ENCODE results near the gene RABIF. TPM values are rescaled to one million over a fixed set of nuclear protein-coding genes. Genes with fewer than 3 reads are reported as not detected.
A peak's percentile ranks its signal among the peaks of the same experiment; 100 is the strongest.
"Not testable (repeated sequence)": the region's sequence is repeated elsewhere in the genome, so short reads cannot be mapped to it uniquely, and the experiment has no call there.

Gene RABIF
- total RNA-seq, 2 experiments from 2014 or later = 13.6 TPM

DNA sequence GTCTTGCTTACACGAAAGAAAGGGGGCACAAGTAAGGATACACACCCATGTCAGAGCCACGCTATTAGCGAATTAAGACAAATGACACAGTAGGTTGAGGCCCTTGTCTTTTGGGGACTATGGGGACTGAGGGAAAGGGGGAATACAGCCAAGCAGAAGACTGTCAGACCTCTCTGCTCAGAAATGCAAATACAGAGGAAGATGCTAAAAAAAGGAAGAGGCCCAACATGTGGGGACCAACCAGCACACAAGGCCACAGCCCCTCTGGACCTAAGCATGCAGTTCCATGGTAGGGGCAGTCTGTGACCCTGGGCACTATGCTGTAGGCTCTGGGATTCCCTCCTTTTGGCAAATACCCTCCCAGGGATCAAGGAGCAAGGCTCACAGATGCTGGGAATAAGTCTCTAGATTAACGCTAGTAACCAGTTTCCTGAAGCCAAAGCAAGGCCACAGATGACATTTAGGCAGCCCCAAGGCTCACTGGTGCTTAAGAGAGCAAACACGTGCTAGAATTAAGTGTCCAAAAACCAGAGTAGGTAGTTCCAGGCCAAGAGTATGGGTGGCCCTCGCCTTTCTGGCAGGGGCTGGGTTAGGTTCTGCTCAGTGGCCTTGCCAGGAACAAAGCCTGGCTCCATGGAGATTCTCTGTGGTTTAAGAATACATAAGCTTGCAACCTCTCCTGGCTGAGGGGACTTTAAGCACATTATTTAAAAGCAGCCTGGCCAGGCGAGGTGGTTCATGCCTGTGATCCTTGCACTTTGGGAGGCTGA is 38.2 kb downstream of the RABIF start:
- Mint-ChIP-seq H3K4me1 (ENCODE audit: low read depth) (peaks cover 13% of the 10 kb centered on the region), H3K27ac (no peak overlapping the region), H3K9me3 (ENCODE audit: insufficient read depth) (no peaks in the 10 kb centered on the region), H3K27me3 (ENCODE audit: low read depth) (peaks cover 3% of the 10 kb centered on the region), H3K36me3 (ENCODE audit: low read depth) (no peaks in the 10 kb centered on the region), H3K4me3 (no peak overlapping the region)
- ATAC-seq (no peak), DNase-seq (no peak)
- ChIA-PET CTCF (interaction anchor here (0.9 to 3.8 kb wide), 7 partner anchors 12 to 150 kb away, joined by 3 to 26 read pairs (median 4); partner anchors contain the start of gene PCAT6), POLR2A (no interaction called here)

DNA sequence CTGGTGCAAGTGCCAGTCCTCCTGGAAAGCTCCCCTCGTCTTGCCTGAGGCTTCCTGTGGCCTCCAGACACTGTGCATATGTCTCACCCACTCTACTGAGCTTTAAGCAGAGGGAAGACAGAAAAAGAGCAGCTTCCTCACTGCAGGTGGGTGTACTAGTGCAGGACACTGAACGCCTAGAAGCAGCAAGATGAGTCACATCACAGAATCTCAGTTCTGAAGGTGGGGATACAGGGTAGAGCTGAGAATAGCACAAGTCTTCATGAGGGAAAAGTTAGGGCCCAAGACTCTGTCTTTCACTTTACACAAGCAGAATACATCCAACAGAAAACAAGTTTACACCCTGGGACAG is 40.8 kb downstream of the RABIF start:
- CTCF ChIA-PET = interaction anchor here (1.2 kb wide), 1 partner anchor 129 kb away, joined by 3 read pairs; no protein-coding TSS in a partner anchor
- Mint-ChIP-seq H3K4me3 (no peak overlapping the region), H3K27me3 (ENCODE audit: low read depth) (peaks cover 3% of the 10 kb centered on the region), H3K4me1 (ENCODE audit: low read depth) (peaks cover 13% of the 10 kb centered on the region), H3K36me3 (ENCODE audit: low read depth) (no peaks in the 10 kb centered on the region), H3K9me3 (ENCODE audit: insufficient read depth) (no peaks in the 10 kb centered on the region), H3K27ac (no peak overlapping the region)
- DNase-seq (no peak), ATAC-seq (no peak)
- POLR2A ChIA-PET = no interaction called here

DNA sequence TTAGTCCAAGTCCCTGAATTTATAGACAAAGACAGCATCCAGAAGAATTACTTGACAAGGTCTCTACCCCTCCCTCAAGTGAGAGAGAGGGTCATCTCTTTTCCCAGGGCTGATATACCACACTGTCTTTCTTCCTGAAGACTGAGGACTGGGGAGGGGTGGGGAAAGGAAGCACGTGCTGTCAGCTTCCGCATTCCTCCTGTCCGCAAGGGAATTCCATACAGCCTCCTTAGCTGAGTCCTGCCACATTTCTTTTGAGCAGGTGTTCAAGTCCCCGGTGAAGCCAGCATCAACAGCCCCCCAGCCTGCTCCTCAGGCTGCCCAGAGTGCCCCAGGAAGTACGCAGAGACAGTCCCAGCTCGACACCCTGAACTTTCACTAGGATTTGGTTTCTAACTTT is 44.0 kb downstream of the RABIF start:
- no peaks in the 10 kb centered on the region for H3K9me3 Mint-ChIP-seq (ENCODE audit: insufficient read depth)
- DNase-seq (no peak), ATAC-seq (no peak)
- peaks cover 3% of the 10 kb centered on the region for H3K27me3 Mint-ChIP-seq (ENCODE audit: low read depth)
- POLR2A ChIA-PET = no interaction called here
- H3K4me1 Mint-ChIP-seq (ENCODE audit: low read depth) = peaks cover 6% of the 10 kb centered on the region
- H3K27ac Mint-ChIP-seq = no peak overlapping the region
- H3K4me3 Mint-ChIP-seq = no peak overlapping the region
- CTCF ChIA-PET = interaction anchor here (0.9 to 1.8 kb wide), 3 partner anchors 10 to 194 kb away, joined by 3 to 6 read pairs (median 3); no protein-coding TSS in a partner anchor
- no peaks in the 10 kb centered on the region for H3K36me3 Mint-ChIP-seq (ENCODE audit: low read depth)

DNA sequence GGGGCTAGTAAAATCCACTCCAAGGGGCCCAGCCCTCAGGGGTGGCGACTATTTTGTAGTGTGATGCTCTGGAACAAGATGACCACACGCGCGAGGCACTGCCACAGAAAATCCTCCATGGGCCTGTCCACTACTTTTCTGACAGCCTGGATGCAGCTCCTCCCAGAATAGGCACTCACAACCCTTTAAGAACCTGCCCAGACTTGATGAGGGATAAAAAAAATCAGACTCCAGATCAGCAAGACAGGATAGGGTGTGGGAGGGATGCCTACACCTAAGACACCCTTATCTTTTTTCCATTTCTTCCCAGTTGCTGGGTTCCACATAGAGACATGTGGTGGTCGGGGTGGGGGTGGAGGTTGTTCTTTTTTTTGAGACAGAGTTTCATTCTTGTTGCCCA is 44.7 kb downstream of the RABIF start:
- Mint-ChIP-seq H3K36me3 (ENCODE audit: low read depth) (no peaks in the 10 kb centered on the region), H3K9me3 (ENCODE audit: insufficient read depth) (no peaks in the 10 kb centered on the region), H3K27me3 (ENCODE audit: low read depth) (peaks cover 3% of the 10 kb centered on the region), H3K27ac (no peak overlapping the region), H3K4me1 (ENCODE audit: low read depth) (peaks cover 6% of the 10 kb centered on the region), H3K4me3 (no peak overlapping the region)
- DNase-seq = no peak
- POLR2A ChIA-PET = no interaction called here
- CTCF ChIA-PET = interaction anchor here (1.8 kb wide), 1 partner anchor 9 kb away, joined by 6 read pairs; no protein-coding TSS in a partner anchor
- no peak for ATAC-seq

DNA sequence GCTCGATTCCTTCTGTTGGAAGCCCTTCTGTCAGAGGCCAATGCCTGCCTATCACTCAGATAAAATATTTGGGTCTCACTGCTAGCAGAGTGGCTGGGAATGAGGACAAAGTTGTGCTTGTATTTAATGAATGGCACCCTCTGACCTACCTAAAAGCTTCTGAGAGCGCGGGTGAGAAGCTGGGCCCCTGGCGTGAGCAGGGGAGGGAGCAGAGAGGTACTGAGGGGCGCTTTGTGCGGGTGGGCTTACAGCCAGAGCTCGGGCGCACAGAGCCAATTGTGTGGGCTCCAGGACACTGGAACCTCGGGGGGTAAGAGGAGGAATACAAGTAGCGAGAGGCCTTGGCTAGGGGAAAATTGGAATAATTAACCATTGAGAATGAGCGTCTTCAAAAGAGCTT is 45.9 kb downstream of the RABIF start:
- DNase-seq (no peak), ATAC-seq (no peak)
- peaks cover 6% of the 10 kb centered on the region for H3K4me1 Mint-ChIP-seq (ENCODE audit: low read depth)
- H3K27me3 Mint-ChIP-seq (ENCODE audit: low read depth) = peaks cover 3% of the 10 kb centered on the region
- H3K27ac Mint-ChIP-seq = no peak overlapping the region
- ChIA-PET CTCF (no interaction called here), POLR2A (no interaction called here)
- no peaks in the 10 kb centered on the region for H3K9me3 Mint-ChIP-seq (ENCODE audit: insufficient read depth)
- no peak overlapping the region for H3K4me3 Mint-ChIP-seq
- no peaks in the 10 kb centered on the region for H3K36me3 Mint-ChIP-seq (ENCODE audit: low read depth)

DNA sequence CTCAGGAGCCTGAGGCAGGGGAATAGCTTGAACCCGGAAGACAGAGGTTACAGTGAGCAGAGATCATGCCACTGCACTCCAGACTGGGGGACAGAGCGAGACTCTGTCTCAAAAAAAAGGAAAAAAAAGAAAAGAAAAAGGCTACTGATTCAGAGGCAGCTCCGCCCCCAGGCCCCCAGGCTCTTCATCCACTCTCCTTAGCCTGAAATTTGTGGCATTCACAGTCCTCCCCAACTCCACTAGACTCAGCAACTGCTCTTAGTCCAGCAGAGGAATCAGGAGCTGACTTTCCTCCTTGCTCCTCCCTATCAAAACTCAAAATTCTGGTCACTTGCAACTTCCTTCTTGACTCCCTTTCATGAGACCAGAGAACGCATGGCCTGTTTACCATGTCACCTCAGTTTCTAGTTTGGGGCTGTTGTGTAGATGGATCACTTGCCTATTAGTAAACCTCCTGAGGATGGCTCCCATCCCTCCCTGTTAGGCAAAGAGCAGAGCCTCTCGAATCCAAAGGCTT is 51.1 kb downstream of the RABIF start:
- ChIA-PET POLR2A (no interaction called here), CTCF (no interaction called here)
- peak overlapping the region; percentile 19 for H3K27ac Mint-ChIP-seq

DNA sequence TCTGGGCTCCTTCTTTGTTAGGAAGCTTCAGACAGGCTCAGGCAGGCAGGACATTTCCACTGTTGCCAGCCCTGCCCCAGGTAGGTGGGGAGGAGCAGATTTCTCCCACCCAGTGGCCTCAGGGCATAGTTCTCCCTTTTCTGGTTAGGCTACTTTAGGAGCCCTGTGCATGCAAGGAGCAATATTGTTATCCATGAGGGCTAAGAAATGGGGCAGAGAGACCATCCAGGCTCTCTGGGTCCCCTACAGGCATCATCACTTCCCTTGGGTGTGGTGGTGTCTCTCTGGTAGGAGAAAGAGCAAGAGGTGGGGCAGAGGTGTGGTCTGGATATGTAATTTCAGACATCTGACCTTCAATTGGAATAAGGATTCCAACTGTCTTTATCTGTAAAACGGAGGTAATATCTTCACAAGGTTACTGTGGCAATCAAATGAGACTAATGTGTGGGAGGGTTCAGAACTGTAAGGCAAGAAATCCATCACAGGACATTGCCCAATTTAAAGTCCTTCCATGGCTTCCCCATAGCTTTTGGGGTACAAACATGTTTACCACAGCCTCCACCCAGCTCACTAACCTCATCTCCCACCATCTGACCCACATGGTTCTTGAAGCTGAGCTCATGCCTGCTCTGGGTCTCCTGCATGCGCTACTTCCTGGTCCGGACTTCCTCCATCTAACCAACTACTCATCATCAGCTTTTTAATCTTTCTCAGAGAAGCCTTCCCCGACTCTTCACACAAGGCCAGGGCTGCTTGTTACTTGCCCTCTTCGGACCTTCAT is 52.1 kb downstream of the RABIF start:
- ChIA-PET CTCF (interaction anchor here (1.0 to 1.2 kb wide), 3 partner anchors 15 to 162 kb away, joined by 3 to 5 read pairs (median 5); no protein-coding TSS in a partner anchor), POLR2A (interaction anchor here (1.9 kb wide), 1 partner anchor 26 kb away, joined by 10 read pairs; the partner anchor contains the start of gene PCAT6)
- Mint-ChIP-seq H3K9me3 (ENCODE audit: insufficient read depth) (no peaks in the 10 kb centered on the region), H3K4me1 (ENCODE audit: low read depth) (peaks cover 66% of the 10 kb centered on the region), H3K36me3 (ENCODE audit: low read depth) (no peaks in the 10 kb centered on the region), H3K27ac (peak overlapping the region; percentile 77), H3K4me3 (peak overlapping the region; percentile 49), H3K27me3 (ENCODE audit: low read depth) (no peaks in the 10 kb centered on the region)
- DNase-seq = no peak
- ATAC-seq = no peak

More for the DNA sequence above, 51.1 kb downstream of the RABIF start:
- no peak for DNase-seq
- no peak for ATAC-seq
- H3K27me3 Mint-ChIP-seq (ENCODE audit: low read depth) = no peaks in the 10 kb centered on the region
- no peaks in the 10 kb centered on the region for H3K9me3 Mint-ChIP-seq (ENCODE audit: insufficient read depth)
- H3K36me3 Mint-ChIP-seq (ENCODE audit: low read depth) = no peaks in the 10 kb centered on the region
- H3K4me1 Mint-ChIP-seq (ENCODE audit: low read depth) = peaks cover 56% of the 10 kb centered on the region
- no peak overlapping the region for H3K4me3 Mint-ChIP-seq

DNA sequence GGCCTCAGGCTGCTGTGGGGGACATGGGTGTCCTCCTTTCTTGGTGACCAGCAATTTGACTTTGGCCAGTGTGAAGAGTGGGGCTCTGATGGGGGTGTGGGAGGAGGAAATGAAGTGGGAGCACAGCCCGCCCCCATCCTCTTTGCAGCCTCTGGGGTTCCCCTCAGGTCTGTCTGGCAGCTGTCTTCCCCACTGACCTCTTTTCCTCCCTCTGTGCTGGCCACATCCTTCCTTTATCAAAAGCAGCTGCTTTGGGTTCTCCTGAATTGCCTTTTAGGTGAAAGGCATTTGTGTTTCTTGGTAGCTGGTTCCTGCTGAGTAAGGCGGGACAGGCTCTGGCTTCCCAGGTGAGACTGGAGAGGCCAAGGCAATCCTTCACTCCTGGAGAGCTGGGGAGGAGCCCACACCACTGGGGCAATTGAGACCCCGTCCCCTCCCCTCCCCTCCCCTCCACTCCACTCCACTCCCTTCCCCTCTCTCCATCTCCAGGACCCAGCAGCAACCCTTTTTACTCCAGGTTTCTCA is 53.3 kb downstream of the RABIF start:
- Mint-ChIP-seq H3K27ac (peak overlapping the region; percentile 84), H3K27me3 (ENCODE audit: low read depth) (no peaks in the 10 kb centered on the region), H3K4me3 (peak overlapping the region; percentile 49), H3K4me1 (ENCODE audit: low read depth) (peaks cover 71% of the 10 kb centered on the region), H3K36me3 (ENCODE audit: low read depth) (no peaks in the 10 kb centered on the region), H3K9me3 (ENCODE audit: insufficient read depth) (no peaks in the 10 kb centered on the region)
- DNase-seq (peak; percentile 70), ATAC-seq (peak; percentile 87)
- CTCF ChIA-PET = interaction anchor here (0.8 to 1.8 kb wide), 7 partner anchors 9 to 164 kb away, joined by 3 to 6 read pairs (median 4); no protein-coding TSS in a partner anchor
- POLR2A ChIA-PET = interaction anchor here (0.5 to 1.9 kb wide), 5 partner anchors 9 to 471 kb away, joined by 3 to 10 read pairs (median 3); partner anchors contain the start of gene PCAT6

DNA sequence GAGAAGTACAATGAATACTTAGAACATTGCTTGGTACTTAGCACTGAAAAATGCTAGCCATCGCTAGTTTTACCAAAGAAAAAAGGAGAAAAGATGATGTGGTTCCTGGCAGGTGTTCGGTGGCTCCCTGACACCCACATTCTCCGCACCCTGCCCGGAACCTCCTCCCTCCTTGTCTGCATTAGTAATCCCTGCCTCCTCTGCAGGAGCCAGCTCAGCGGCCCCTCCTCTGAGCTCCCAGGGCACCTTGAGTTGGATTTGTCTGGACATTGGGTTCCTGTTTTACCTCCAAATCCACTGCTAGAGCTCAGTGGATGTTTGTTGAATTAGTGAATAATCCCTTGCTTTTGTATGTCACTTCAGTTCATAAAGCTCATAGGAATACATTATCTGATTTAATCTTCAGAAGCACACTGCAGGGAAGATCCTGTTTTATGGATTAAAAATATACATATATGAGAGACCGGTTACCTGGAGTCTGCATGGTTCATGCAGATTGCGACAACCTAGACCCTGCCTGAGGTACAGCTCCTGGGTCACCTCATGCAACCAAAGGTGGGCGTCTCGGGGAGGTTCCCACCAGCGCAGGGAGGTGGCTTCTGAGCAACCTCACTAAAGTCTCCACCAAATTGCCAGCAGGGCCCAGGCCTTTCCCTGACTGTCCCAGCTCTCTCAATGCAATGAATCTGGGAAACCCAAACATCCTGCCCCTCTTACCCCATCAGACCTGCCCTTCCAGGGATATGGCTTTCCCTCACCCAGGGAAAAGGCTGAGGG is 54.0 kb downstream of the RABIF start:
- peak; percentile 41 for DNase-seq
- Mint-ChIP-seq H3K4me1 (ENCODE audit: low read depth) (peaks cover 71% of the 10 kb centered on the region), H3K4me3 (peak overlapping the region; percentile 49), H3K36me3 (ENCODE audit: low read depth) (no peaks in the 10 kb centered on the region), H3K27me3 (ENCODE audit: low read depth) (no peaks in the 10 kb centered on the region), H3K9me3 (ENCODE audit: insufficient read depth) (no peaks in the 10 kb centered on the region), H3K27ac (peak overlapping the region; percentile 84)
- peak; percentile 43 for ATAC-seq
- POLR2A ChIA-PET = interaction anchor here (1.2 to 1.9 kb wide), 4 partner anchors 9 to 92 kb away, joined by 3 to 10 read pairs (median 4); partner anchors contain the start of genes KLHL12 and PCAT6
- CTCF ChIA-PET = interaction anchor here (0.8 to 1.8 kb wide), 5 partner anchors 9 to 54 kb away, joined by 3 to 6 read pairs (median 3); partner anchors contain the start of gene KDM5B

DNA sequence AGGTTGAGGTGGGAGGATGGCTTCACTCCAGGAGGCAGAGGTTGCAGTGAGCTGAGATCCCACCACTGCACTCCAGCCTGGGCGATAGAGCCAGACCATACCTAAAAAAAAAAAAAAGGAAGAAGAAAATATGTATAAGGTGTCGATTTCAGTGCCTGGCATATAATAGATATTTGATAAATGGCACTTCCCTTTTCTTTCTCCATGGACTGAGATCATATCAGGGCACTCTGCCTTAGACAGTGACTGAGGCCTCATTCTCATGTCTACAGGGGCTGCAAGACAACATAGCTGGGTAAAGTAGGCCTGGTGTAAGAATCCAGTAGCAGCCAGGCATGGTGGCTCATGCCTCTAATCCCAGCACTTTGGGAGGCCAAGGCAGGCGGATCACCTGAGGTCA is 57.0 kb downstream of the RABIF start:
- Mint-ChIP-seq H3K36me3 (ENCODE audit: low read depth) (no peaks in the 10 kb centered on the region), H3K4me1 (ENCODE audit: low read depth) (peaks cover 57% of the 10 kb centered on the region), H3K27me3 (ENCODE audit: low read depth) (peaks cover 6% of the 10 kb centered on the region), H3K9me3 (ENCODE audit: insufficient read depth) (no peaks in the 10 kb centered on the region), H3K27ac (no peak overlapping the region), H3K4me3 (no peak overlapping the region)
- CTCF ChIA-PET = no interaction called here
- ATAC-seq = no peak
- POLR2A ChIA-PET = no interaction called here
- DNase-seq = no peak

DNA sequence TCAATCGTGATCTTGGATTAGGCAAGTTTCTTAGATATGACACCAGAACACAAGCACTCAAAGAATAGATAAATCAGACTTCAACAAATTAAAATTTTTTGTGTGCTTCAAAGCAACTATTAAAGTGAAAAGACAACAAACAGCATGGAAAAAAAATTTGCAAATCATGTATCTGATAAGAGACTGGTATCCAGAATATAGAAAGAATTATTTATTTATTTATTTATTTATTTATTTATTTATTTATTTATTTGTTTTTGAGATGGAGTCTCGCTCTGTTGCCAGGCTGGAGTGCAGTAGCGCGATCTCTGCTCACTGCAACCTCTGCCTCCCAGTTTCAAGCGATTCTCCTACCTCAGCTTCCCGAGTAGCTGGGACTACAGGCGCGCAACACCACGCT is 59.7 kb downstream of the RABIF start:
- H3K36me3 Mint-ChIP-seq (ENCODE audit: low read depth); CTCF ChIA-PET; H3K4me3 Mint-ChIP-seq; POLR2A ChIA-PET; H3K9me3 Mint-ChIP-seq (ENCODE audit: insufficient read depth); DNase-seq; ATAC-seq; H3K27ac Mint-ChIP-seq: not testable (repeated sequence)
- H3K4me1 Mint-ChIP-seq (ENCODE audit: low read depth) = peaks cover 30% of the 10 kb centered on the region
- H3K27me3 Mint-ChIP-seq (ENCODE audit: low read depth) = peaks cover 17% of the 10 kb centered on the region

Data from activated CD8-positive, alpha-beta T cell treated with anti-CD3 and anti-CD28 coated beads, Interleukin-2, amount 10 ng/mL, durations not matched to agents 7 days and 5 days (primary cell).